ENCODE data around the gene GRIK2.
"Not testable (repeated sequence)": the region's sequence is repeated elsewhere in the genome, so short reads cannot be mapped to it uniquely, and the experiment has no call there.

GRCh38 chr6:101383747-101384146 lies 9.8 kb upstream of the GRIK2 start:
- TF ChIP-seq, protein P1, sequence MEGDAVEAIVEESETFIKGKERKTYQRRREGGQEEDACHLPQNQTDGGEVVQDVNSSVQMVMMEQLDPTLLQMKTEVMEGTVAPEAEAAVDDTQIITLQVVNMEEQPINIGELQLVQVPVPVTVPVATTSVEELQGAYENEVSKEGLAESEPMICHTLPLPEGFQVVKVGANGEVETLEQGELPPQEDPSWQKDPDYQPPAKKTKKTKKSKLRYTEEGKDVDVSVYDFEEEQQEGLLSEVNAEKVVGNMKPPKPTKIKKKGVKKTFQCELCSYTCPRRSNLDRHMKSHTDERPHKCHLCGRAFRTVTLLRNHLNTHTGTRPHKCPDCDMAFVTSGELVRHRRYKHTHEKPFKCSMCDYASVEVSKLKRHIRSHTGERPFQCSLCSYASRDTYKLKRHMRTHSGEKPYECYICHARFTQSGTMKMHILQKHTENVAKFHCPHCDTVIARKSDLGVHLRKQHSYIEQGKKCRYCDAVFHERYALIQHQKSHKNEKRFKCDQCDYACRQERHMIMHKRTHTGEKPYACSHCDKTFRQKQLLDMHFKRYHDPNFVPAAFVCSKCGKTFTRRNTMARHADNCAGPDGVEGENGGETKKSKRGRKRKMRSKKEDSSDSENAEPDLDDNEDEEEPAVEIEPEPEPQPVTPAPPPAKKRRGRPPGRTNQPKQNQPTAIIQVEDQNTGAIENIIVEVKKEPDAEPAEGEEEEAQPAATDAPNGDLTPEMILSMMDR (IDR thresholded peaks at IDR 0.05) = not testable (repeated sequence)
- TF ChIP-seq POLR2A (IDR thresholded peaks at IDR 0.05) = not testable (repeated sequence)

All from ovary (tissue), 3 donors.